Right atrium auricular region (tissue), 2 donors: Measurements from ENCODE around the gene SPSB1. TPM values are rescaled to one million over a fixed set of nuclear protein-coding genes. Genes with fewer than 3 reads are reported as not detected.

Experiments
- DNase-seq: peaks from one replicate; pipeline ENCODE4 v3.0.0-alpha.2; 2019; ENCODE audit warnings: low spot score
- H3K27ac ChIP-seq, 2 donors: fragments of 200-600 bp; sonication (generic); 1 replicate in 1 of 2; 2 replicates in 1 of 2; pipeline ENCODE4 v1.5.1; 2016 to 2019
- H3K27me3 ChIP-seq, 2 donors: fragments of 200-600 bp; sonication (generic); one replicate each; pipeline versions ENCODE4 v1.5.1 to v1.6.0; 2017 to 2019
- H3K36me3 ChIP-seq: fragments of 200-600 bp; sonication (generic); one replicate; pipeline ENCODE4 v1.5.1; 2016
- H3K4me1 ChIP-seq, 2 donors: fragments of 200-600 bp; sonication (generic); one replicate each; pipeline versions ENCODE4 v1.5.1 to v1.6.0; 2017 to 2019
- H3K4me3 ChIP-seq, 2 donors: fragments of 200-600 bp; sonication (generic); 1 replicate in 1 of 2; 2 replicates in 1 of 2; pipeline ENCODE4 v1.5.1; 2017 to 2019; ENCODE audit warnings: mild to moderate bottlenecking in 1 of 2, moderate library complexity in 1 of 2
- H3K9me3 ChIP-seq, 2 donors: fragments of 200-600 bp; sonication (generic); one replicate each; pipeline ENCODE4 v1.5.1; 2019
- CTCF ChIP-seq, 2 donors: fragments of 200-600 bp; sonication (generic); IDR thresholded peaks; one replicate each; pipeline ENCODE4 v1.5.1; 2019; ENCODE audit warnings: antibody characterized with exemption in 2 of 2
- total RNA-seq, 2 donors: library from RNA; depleted of rRNA; stranded (reverse); fragments of >200 nt; gene quantifications; one replicate each; pipeline ENCODE4 v1.1.0, GENCODE V29; 2016

SPSB1 gene
- total RNA-seq, 2 donors from 2014 or later: 20.1 to 20.8 TPM

GRCh38 chr1:9262096-9262986 is 30.4 kb upstream of the SPSB1 start:
- H3K27ac ChIP-seq: no peak overlapping the region
- no peak for TF ChIP-seq CTCF (IDR thresholded peaks at IDR 0.05)
- DNase-seq: no peak
- no peaks in the 10 kb centered on the region for H3K27me3 ChIP-seq
- H3K36me3 ChIP-seq: peaks cover 47% of the 10 kb centered on the region
- H3K9me3 ChIP-seq: no peaks in the 10 kb centered on the region
- H3K4me3 ChIP-seq: no peak overlapping the region
- peaks cover 0 to 15% of the 10 kb centered on the region in 2 donors for H3K4me1 ChIP-seq

- no peak for TF ChIP-seq CTCF (IDR thresholded peaks at IDR 0.05)
- Histone ChIP-seq H3K27ac (no peak overlapping the region), H3K4me1 (peaks cover 0 to 10% of the 10 kb centered on the region in 2 donors), H3K36me3 (peaks cover 47% of the 10 kb centered on the region), H3K4me3 (no peak overlapping the region), H3K9me3 (no peaks in the 10 kb centered on the region), H3K27me3 (no peaks in the 10 kb centered on the region)
- no peak for DNase-seq
These were observed 29.3 kb upstream of the SPSB1 start for GRCh38 chr1:9263276-9263855.

GRCh38 chr1:9263984-9264872 is 28.5 kb upstream of the SPSB1 start:
- Histone ChIP-seq H3K4me1 (peaks cover 0 to 12% of the 10 kb centered on the region in 2 donors), H3K27ac (no peak overlapping the region), H3K36me3 (peaks cover 47% of the 10 kb centered on the region), H3K27me3 (no peaks in the 10 kb centered on the region), H3K4me3 (no peak overlapping the region), H3K9me3 (no peaks in the 10 kb centered on the region)
- TF ChIP-seq CTCF (IDR thresholded peaks at IDR 0.05): no peak
- DNase-seq: no peak

GRCh38 chr1:9265037-9265436 is 27.7 kb upstream of the SPSB1 start:
- no peaks in the 10 kb centered on the region for H3K9me3 ChIP-seq
- no peak for TF ChIP-seq CTCF (IDR thresholded peaks at IDR 0.05)
- no peak for DNase-seq
- no peak overlapping the region for H3K27ac ChIP-seq
- no peaks in the 10 kb centered on the region for H3K27me3 ChIP-seq
- peaks cover 47% of the 10 kb centered on the region for H3K36me3 ChIP-seq
- H3K4me1 ChIP-seq: peaks cover 0 to 21% of the 10 kb centered on the region in 2 donors
- no peak overlapping the region for H3K4me3 ChIP-seq

- H3K27ac ChIP-seq: no peak overlapping the region
- TF ChIP-seq CTCF (IDR thresholded peaks at IDR 0.05): no peak
- H3K36me3 ChIP-seq: peaks cover 47% of the 10 kb centered on the region
These were observed 26.7 kb upstream of the SPSB1 start for GRCh38 chr1:9265968-9266367.

More at GRCh38 chr1:9265968-9266367, 26.7 kb upstream of the SPSB1 start:
- H3K27me3 ChIP-seq: no peaks in the 10 kb centered on the region
- no peaks in the 10 kb centered on the region for H3K9me3 ChIP-seq
- no peak for DNase-seq
- H3K4me3 ChIP-seq: no peak overlapping the region
- peaks cover 0 to 30% of the 10 kb centered on the region in 2 donors for H3K4me1 ChIP-seq
